Stimulated activated CD8-positive, alpha-beta memory T cell treated with anti-CD3 and anti-CD28 coated beads, Interleukin-7, amount 100 ng/mL, for 48 hours (primary cell): ENCODE measurements around the gene TMIGD2.
"Not testable (repeated sequence)": the region's sequence is repeated elsewhere in the genome, so short reads cannot be mapped to it uniquely, and the experiment has no call there.

Source experiments
- DNase-seq, 2 donors: peaks; one replicate each; pipeline ENCODE4 v3.0.0-alpha.2; 2020; ENCODE audit warnings: low read depth in 1 of 2; ENCODE audit errors: extremely low read depth in 1 of 2

Gene TMIGD2, protein sequence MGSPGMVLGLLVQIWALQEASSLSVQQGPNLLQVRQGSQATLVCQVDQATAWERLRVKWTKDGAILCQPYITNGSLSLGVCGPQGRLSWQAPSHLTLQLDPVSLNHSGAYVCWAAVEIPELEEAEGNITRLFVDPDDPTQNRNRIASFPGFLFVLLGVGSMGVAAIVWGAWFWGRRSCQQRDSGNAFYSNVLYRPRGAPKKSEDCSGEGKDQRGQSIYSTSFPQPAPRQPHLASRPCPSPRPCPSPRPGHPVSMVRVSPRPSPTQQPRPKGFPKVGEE

DNA sequence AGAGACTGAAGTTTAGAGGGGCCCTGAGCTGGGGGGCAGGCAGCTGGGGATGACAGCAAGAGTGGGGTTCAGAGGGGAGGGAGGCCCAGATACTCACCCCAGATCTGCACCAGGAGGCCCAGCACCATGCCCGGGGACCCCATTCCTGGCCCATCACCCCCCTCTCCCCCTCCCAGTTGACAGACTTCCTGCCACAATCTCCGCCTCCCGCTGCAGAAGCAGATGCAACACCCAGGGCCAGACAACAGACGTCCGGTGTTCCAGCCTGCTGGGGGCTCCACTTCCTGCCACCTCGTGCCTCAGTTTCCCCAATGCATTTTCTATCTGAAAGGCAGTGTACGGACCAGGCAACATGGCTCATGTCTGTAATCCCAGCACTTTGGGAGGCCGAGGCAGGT lies at the start of gene TMIGD2:
TMIGD2 (minus strand) TSS at position 147 of the 398 bp plus-strand sequence; CDS start at position 143, 4 bp downstream.
- DNase-seq: no peak

DNA sequence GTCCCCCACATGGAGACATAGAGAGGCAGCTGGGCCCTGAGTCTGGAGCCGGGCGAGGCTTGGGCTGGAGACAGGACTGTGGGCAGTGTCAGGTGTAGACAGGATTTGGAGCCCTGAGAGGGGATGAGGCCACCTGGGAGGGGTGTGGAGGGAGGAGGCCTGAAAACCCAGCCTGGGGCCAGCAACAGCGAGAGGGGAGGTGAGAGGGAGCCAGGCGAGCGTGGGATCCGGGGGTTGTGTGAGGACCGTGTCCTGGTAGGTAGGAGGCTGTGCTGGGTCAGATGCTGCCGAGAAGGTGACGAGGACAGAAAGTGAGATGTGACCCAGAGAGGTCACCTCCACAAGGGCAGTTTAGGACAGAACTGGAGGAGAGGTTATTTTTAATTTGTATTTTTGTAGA lies 48.5 kb upstream of the TMIGD2 start:
- no peak for DNase-seq

DNA sequence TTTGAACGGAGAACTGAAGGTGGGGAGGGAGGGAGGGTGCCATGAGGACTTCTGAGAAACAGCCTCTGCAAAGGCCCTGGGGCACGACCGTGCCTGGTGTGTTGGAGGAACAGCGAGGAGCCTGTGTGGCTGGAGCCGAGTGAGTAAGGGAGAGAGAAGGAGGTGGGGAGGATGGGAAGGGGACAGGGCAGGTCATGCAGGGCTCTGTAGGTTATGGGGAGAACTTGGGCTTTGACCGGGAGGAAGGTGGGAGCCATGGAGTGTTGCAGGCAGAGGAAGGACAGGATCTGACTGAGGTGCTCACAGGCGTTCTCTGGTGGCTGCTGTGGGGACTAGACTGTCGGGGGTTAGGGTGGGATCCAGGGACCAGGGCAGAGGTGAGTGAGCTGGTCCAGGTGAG lies 47.9 kb upstream of the TMIGD2 start:
- no peak for DNase-seq

DNA sequence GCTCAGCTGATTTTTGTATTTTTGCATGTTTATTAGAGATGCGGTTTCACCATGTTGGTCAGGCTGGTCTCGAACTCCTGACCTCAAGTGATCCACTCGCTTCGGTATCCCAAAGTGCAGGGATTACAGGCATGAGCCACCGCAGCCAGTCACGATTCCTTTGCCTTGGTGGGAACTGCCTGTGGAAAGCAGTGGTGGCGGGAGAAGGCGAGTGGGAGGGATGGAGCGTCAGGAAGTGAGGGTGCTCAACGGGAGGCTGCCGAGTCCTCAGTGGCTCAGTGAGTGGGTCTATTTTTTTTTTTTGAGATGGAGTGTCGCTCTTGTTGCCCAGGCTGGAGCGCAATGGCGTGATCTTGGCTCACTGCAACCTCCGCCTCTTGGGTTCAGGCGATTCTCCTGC lies 47.0 kb upstream of the TMIGD2 start:
- DNase-seq: not testable (repeated sequence)

DNA sequence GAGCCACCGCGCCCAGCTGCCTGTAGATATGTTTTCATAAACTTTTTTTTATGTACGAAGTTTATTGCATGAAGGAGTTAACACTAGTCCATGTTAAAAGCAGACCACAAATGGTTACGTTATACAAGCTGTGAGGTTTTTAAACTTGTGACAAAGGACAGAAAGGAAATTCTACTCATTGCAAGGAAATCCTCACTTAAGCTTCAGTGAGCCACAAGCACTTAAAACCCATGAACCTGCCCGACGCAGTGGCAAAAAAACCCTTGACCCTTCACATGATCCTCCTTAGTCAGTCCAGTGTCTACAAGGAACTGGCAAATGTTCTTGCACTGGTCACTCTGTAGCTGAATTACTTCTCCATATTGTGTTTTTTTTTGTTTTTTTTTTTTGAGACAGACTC lies 45.3 kb upstream of the TMIGD2 start:
- DNase-seq: no peak

DNA sequence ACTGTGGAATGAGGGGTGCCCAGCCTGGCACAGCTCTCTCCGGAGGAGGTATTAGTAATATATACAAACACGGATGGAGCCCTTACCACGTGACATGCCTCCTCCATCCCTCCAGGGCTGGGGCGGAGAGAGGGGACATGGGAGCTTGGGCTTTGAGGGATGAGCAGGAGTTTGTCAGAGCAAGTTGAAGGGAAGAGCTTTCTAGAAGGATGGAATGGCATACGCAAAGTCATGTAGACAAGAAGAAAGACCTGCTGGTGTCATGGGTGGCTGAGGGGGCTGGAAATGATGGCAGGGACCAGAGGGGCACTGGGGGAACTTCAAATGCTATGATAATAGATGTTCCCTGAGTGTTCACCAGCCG lies 43.8 kb upstream of the TMIGD2 start:
- DNase-seq: no peak

DNA sequence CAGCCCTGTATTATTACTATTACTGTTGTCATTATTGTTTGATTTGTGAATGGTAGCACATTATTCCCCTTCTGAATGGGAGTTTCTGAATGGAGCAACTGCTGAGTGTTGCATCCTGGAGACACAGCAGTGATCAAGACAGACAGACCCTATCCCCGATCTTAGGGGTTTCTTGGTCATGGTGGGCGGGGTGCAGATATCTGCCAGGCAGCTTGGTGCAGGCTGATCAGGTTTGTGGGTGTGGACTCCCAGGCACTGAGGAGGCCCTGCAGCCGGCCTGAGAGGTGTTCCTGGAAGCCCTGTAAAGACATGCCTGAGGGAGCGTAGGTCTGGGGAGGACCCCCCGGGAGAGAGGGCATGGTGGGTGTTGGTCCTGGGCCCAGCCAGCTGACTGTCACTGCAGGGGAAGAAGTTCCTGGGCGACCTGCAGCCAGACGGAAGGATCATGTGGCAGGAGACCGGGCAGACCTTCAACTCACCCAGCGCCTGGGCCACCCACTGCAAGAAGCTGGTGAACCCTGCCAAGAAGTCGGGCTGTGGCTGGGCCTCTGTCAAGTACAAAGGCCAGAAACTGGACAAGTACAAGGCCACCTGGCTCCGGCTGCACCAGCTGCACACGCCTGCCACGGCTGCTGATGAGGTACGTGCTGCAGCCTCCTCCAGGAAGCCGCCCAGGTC lies 43.3 kb upstream of the TMIGD2 start:
- no peak for DNase-seq

DNA sequence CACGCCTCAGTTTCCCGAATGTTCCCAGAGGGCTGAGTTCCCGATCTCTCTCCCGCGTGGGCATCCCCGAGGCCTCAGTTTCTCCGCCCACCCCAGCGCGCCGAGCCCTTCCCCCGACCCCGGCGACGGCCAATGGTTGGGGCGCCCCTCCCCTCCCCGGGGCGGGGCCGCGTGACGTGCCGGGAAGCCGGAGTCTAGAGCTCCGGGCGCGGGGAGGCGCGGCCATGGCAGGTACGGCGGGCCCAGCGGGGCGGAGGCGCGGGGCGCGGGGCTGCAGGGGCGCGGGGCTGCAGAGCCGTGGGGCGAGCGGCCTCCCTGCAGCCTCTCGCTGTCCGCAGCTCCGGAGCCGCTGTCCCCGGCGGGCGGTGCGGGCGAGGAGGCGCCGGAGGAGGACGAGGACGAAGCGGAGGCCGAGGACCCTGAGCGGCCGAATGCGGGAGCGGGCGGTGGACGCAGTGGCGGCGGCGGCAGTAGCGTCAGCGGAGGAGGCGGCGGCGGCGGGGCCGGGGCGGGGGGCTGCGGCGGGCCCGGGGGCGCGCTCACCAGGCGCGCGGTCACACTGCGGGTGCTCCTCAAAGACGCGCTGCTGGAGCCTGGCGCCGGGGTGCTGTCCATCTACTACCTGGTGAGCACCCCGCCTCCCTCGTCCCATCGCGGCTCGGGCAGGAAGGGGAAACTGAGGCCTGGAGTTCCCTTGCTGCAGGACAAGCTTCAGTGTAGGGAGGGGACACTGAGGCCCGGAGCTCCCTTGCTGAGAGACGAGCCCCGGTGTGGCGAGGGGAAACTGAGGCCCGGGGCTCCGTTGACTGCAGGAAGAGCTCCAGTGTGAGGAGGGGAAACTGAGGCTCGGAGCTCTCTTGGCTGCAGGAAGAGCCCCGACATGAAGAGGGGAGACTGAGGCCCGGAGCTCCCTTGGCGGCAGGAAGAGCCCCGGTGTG lies 41.5 kb upstream of the TMIGD2 start, which contains the start of gene MPND:
MPND (plus strand) TSS at position 193 of the 938 bp plus-strand sequence; CDS start at position 225, 32 bp downstream.
- peak; percentile 83 to 85 for DNase-seq

DNA sequence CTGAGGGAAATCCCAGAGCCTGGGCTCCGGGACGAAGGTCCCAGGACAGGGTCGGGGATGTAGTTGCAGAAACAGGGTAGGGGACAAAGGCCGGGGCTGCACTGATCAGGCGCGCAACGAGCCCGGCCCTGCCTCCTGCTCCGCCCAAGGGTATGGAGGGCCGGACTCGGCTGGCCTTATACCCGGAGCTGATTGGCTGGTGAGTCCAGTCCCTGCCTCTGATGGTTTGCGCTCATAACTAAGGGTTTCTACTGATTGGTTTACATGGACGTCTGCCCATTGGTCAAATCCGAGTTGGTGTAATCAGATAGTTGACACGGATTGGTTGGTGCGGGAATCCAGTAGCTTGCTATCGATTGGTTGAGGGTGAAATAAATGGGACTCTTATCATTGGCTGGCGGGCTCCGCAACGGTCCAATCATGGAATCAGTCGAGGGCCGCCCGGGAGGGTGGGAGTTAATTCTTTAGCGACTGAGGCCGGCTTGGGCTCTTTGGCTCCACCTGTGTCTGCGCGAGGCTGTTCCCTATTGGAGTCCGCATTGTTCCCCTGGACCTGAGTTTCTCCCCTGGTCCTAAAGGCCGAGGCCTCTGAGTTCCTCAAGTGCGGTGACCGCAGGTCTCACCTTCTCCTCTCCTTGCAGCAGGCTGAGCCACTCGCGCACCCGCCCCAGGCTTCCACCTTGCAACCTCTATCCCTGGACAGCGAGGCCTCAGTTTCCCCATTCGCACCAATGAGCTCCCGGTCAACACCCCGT lies 40.6 kb upstream of the TMIGD2 start:
- peak; percentile 77 to 92 for DNase-seq

DNA sequence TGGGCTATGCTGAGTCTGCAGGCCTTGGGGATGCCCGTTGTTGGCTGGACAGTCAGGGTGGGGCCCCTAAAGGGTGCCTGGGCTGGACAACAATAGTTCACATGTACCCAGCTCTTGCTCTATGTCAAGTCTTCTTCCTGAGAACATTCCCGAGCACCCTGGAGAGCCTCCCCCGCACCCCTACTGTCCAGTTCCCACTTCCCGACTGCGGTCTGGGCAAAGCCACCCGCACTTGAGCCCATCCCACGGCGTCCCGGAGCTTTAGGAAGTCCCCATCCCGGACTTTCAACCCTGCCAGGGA lies 40.1 kb upstream of the TMIGD2 start:
- no peak for DNase-seq

DNA sequence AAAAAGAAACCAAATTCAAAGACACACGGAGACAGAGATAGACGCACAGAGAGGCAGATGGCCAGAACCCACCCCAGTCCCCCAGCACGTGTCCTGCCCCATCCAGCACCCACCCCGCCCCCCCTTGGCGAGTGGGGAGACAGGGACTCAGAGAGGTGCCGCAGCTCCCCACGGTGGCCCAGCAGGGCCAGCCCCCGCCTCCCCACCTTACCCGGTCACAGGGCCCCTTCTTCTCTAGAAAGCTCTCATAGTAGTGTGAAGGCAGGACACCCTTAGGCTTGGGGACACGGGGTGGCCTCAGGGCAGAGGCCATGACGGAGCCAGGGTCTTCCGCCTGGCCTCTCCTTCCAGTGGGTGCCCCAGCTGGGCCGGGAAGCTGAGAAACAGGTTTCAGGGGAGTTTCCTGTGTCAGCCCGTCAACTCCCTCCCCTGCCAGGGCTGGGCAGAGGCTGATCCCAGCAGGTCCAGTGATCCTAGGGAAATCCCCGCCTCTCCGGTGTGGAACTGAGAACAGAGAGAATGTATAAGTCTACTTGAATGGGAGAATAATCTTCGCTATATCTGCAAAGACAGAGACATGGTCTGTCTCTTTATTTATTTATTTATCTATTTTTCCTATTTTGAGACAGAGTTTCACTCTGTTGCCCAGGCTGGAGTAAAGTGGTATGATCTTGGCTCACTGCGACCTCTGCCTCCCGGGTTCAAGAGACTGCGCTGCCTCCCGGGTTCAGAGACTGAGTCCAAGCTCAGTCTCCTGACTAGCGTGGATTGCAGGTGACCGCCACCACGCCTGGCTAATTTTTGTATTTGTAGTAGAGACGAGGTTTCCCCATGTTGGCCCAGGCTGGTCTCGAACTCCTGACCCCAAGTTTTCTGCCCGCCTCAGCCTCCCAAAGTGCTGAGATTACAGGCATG lies 36.5 kb upstream of the TMIGD2 start, which contains the start of gene STAP2:
STAP2 (minus strand) TSS at position 387 of the 915 bp plus-strand sequence; CDS start at position 313, 74 bp downstream.
- DNase-seq: no peak

DNA sequence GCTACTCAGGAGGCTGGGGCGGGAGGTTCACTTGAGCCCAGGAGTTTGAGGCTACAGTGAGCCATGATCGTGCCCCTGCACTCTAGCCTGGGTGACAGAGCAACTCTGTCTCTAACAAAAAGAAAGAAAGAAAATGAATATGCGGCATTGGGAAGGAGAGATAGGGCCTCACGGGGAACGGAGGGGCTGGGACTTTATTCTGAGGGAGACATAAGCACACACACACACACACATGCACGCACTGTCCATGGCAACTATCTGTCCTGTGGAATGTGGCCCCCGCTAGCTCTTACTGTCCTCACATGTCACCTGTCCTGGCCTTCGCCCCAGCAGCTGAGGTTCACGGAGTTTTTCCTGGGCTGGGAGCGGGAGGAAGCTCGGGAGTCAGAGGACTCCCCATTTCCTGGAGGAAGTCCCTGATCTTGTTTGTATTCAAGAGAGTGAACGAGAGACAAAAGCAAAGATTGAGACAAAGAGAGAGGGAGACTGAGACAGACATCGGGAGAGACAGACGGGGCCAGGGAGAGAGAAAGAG lies 35.8 kb upstream of the TMIGD2 start:
- DNase-seq: no peak

DNA sequence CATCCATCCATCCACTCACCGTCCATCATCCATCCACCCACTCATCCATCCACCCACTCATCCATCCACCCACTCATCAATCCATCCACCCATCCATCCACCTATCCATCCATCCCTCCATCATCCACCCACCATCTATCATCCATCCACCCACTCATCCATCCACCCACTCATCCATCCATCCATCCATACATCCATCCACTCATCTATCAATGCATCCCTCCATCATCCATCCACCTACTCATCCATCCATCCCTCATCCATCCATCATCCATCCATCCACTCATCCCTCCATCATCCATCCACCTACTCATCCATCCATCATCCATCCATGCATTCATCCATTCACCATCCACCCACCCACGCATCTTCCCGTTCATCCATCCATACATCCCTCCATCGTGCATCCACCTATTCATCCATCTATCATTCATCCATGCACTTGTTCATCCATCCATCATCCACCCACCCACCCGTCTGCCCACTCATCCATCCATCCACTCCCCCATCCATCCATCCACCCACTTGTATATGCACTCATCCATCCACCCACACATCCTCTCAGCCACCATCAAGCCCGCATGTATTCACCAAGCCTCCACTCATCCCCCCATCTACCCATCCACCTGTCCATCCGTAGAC lies 32.9 kb upstream of the TMIGD2 start:
- no peak for DNase-seq

DNA sequence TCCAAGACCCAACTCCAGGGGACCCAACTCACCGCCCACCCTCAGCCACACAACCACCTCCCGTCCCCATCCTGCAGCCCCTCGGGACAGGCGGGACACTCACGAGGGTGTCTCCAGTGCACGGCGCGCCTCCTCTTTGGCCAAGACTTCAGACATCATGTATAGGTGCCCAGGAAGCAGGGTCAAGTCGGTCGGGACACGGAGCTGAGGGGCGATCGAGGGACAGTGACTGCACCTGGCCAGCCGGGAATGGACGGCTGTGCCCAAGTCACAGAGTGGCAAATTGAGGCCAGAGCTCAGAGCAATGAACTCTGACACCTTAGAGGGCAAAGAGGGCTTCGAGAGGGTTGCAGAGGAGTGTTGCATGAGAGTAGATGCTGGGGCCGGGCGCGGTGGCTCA lies 27.7 kb upstream of the TMIGD2 start:
- DNase-seq: no peak

DNA sequence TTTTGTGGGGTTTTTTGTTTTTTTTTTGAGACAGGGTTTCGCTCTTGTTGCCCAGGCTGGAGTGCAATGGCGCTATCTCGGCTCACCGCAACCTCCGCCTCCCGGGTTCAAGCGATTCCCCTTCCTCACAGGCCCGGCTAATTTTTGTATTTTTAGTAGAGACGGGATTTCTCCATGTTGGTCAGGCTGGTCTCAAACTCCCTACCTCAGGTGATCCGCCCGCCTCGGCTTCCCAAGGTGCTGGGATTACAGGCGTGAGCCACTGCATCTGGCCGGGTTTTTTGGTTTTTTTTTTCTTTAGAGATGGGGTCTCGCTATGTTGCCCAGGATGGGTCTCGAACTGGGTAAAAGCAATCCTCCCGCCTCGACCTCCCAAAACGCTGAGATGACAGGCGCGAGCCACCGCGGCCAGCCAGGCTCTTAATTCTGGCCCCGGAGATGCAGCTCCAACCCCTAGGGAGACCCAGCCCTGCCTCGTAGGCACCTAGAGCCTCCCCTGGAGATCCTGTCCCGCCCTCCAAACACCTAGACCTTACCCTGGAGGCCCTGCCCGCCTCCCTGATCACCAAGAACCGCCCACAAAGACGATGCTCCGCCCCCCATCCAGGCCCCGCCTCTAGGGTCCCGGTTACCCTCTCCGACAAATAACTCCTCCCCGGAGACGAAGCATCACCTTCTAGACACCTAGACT lies 26.9 kb upstream of the TMIGD2 start:
- peak in 1 of 2 donors; percentile 60 for DNase-seq

DNA sequence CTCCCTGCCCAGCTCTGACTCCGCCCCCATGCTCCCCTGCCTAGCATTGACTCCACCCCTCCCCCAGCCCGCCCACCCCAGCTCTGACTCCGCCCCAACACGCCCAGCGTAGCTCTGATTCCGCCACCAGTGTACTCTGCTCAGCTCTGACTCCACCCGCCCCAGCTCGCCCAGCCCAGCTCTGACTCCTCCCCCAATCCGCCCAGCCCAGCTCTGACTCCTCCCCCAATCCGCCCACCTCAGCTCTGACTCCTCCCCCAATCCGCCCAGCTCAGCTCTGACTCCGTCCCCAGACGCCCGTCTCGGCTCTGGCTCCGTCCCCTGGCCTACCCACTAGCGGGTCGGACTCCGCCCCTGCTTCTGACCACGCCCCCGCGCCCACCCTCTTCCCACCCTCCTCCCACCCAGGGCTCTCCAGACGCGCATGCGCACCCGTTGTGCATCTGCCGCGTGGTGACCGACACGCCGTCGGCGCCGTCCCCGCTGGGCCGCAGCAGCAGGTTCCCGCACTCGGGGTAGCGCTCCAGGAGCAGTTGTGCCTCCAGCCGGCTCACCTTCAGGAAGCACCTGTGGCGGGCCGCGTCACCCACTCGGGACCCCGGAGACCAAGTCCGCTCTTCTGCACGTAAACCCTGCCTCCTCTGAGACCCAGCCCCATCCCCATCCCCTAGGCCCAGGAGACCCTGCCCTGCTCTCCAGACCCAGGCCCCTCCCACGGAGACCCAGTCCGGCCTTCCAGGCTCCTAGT lies 26.2 kb upstream of the TMIGD2 start:
- DNase-seq: peak; percentile 87 to 97

DNA sequence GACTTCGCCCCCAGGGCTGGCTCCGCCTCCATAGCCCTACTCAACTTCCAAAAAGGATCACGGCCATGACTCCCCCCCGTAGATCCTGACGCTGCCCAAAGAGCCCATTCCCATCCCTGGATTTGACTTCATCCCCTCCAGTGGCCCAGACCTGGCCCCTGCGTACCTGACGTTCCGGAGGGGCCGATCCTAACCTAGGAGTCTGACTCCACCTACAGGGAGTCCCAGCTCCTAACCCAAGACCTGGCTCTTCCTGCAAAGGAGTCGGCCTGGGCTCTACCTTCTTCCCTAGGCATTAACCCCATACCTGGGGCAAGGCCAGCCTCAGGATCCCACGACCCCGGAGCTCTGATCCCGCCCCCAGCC lies 25.7 kb upstream of the TMIGD2 start:
- no peak for DNase-seq
